Neural cell (in vitro differentiated cells): Measurements from ENCODE around the gene HPS6.

Experiments used
- MXI1 ChIP-seq: fragments of 450-650 bp; conservative IDR thresholded peaks from 2 replicates; pipeline ENCODE4 v1.6.1; 2014; ENCODE audit warnings: antibody characterized with exemption, mild to moderate bottlenecking; ENCODE audit not compliant: poor library complexity, severe bottlenecking
- POLR2AphosphoS5 ChIP-seq: IDR thresholded peaks from 2 replicates; pipeline ENCODE4 v1.6.1; 2012
- TF ChIP-seq, protein P1 (sequence below): fragments of 450-650 bp; IDR thresholded peaks from 2 replicates; pipeline ENCODE4 v1.5.1; 2014; ENCODE audit warnings: antibody characterized with exemption, mild to moderate bottlenecking, moderate library complexity; ENCODE audit not compliant: poor library complexity, severe bottlenecking
- TF ChIP-seq, protein P2 (sequence below): IDR thresholded peaks from 2 replicates; pipeline ENCODE4 v1.6.1; 2012; ENCODE audit warnings: borderline replicate concordance

DNA sequence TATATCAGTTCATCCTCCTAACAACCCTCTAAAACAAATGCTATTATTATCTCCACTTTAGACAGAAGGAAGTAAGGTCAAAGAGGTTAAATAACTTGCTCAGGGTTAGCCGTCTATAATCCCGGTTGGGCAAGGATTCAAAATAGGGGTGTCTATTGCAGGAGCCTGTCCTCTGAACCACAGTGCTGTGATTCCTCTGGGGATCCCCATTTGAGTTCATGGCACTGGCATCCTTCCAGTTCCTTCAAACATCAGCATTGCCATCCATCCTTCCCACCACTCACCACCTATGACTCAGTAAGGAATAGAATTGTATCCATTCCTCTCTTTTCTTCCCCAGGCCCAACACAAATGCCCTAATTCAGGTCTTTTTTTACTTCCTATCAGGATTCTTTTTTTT lies 25.6 kb downstream of the HPS6 start:
- TF ChIP-seq, protein P1, sequence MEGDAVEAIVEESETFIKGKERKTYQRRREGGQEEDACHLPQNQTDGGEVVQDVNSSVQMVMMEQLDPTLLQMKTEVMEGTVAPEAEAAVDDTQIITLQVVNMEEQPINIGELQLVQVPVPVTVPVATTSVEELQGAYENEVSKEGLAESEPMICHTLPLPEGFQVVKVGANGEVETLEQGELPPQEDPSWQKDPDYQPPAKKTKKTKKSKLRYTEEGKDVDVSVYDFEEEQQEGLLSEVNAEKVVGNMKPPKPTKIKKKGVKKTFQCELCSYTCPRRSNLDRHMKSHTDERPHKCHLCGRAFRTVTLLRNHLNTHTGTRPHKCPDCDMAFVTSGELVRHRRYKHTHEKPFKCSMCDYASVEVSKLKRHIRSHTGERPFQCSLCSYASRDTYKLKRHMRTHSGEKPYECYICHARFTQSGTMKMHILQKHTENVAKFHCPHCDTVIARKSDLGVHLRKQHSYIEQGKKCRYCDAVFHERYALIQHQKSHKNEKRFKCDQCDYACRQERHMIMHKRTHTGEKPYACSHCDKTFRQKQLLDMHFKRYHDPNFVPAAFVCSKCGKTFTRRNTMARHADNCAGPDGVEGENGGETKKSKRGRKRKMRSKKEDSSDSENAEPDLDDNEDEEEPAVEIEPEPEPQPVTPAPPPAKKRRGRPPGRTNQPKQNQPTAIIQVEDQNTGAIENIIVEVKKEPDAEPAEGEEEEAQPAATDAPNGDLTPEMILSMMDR, result no peak
- TF ChIP-seq, protein P2, sequence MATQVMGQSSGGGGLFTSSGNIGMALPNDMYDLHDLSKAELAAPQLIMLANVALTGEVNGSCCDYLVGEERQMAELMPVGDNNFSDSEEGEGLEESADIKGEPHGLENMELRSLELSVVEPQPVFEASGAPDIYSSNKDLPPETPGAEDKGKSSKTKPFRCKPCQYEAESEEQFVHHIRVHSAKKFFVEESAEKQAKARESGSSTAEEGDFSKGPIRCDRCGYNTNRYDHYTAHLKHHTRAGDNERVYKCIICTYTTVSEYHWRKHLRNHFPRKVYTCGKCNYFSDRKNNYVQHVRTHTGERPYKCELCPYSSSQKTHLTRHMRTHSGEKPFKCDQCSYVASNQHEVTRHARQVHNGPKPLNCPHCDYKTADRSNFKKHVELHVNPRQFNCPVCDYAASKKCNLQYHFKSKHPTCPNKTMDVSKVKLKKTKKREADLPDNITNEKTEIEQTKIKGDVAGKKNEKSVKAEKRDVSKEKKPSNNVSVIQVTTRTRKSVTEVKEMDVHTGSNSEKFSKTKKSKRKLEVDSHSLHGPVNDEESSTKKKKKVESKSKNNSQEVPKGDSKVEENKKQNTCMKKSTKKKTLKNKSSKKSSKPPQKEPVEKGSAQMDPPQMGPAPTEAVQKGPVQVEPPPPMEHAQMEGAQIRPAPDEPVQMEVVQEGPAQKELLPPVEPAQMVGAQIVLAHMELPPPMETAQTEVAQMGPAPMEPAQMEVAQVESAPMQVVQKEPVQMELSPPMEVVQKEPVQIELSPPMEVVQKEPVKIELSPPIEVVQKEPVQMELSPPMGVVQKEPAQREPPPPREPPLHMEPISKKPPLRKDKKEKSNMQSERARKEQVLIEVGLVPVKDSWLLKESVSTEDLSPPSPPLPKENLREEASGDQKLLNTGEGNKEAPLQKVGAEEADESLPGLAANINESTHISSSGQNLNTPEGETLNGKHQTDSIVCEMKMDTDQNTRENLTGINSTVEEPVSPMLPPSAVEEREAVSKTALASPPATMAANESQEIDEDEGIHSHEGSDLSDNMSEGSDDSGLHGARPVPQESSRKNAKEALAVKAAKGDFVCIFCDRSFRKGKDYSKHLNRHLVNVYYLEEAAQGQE, result no peak
- no peak for TF ChIP-seq POLR2AphosphoS5
- no peak for TF ChIP-seq MXI1
